ENCODE measurements around the gene DNAJA3.

GRCh38 chr16:4474192-4474961, 48.7 kb downstream of the DNAJA3 start, which contains the start of gene NMRAL1:
- TF ChIP-seq POLR2A (IDR thresholded peaks at IDR 0.05; ENCODE audit: low read length) (peak; percentile 63), GATA1 (IDR thresholded peaks at IDR 0.05; ENCODE audit: low read depth, low read length) (no peak)

All from erythroblast (primary cell).